Body of pancreas (tissue), 4 donors: Measurements from ENCODE around the gene B3GAT1. TPM values are rescaled to one million over a fixed set of nuclear protein-coding genes. Genes with fewer than 3 reads are reported as not detected.

Experiments
- ATAC-seq: fragments of 150-250 bp; one replicate; pipeline ENCODE4 v1.9.1; 2016
- DNase-seq, 4 donors: peaks; one replicate each; pipeline ENCODE4 v3.0.0-alpha.2; 2019
- H3K27ac ChIP-seq, 4 donors: fragments of 200-600 bp; sonication (generic); 1 replicate in 3 of 4; 2 replicates in 1 of 4; pipeline versions ENCODE4 v1.5.1 to v1.6.1; 2016 to 2019; ENCODE audit warnings: mild to moderate bottlenecking in 1 of 4, mixed read lengths in 1 of 4, moderate library complexity in 1 of 4
- H3K27me3 ChIP-seq, 2 donors: fragments of 200-600 bp; sonication (generic); one replicate each; pipeline ENCODE4 v1.6.0; 2016; ENCODE audit warnings: mild to moderate bottlenecking in 1 of 2
- H3K36me3 ChIP-seq, 2 donors: fragments of 200-600 bp; sonication (generic); replicated peaks in 1 of 2; 2 replicates each; pipeline ENCODE4 v1.5.1; 2016; ENCODE audit warnings: low read depth in 2 of 2; ENCODE audit not compliant: insufficient read depth in 1 of 2
- H3K4me1 ChIP-seq: fragments of 200-600 bp; sonication (generic); one replicate; pipeline ENCODE4 v1.6.0; 2016
- H3K4me3 ChIP-seq, 2 donors: fragments of 200-600 bp; sonication (generic); 1 replicate in 1 of 2; 2 replicates in 1 of 2; pipeline ENCODE4 v1.5.1; 2016 to 2019
- H3K9me3 ChIP-seq, 3 donors: fragments of 200-600 bp; sonication (generic); 1 replicate in 2 of 3; 2 replicates in 1 of 3; pipeline ENCODE4 v1.5.1; 2016
- CTCF ChIP-seq, 7 experiments: fragments of 450-650 bp in 4 of 7; fragments of 200-600 bp in 3 of 7; sonication (generic) in 3 of 7; IDR thresholded peaks; one replicate each; pipeline ENCODE4 v1.5.1; 2016 to 2019; ENCODE audit warnings: antibody characterized with exemption in 7 of 7
- POLR2A ChIP-seq, 3 donors: fragments of 450-650 bp; IDR thresholded peaks; one replicate each; pipeline ENCODE4 v1.6.1; 2016; ENCODE audit warnings: antibody characterized with exemption in 3 of 3, mild to moderate bottlenecking in 2 of 3
- WGBS, 2 donors: methylation state at CpG; one replicate each; pipeline ENCODE4 v1.1.5; 2017; 5-methylcytosine and 5-hydroxymethylcytosine counted together
- intact Hi-C: fragments of 100-400 bp; cut with DNase I; formaldehyde crosslinking; loops from one replicate; pipeline ENCODE4 v1.15.1; 2023
- total RNA-seq, 2 donors: library from RNA; depleted of rRNA; stranded (reverse); fragments of >200 nt; gene quantifications; one replicate each; pipeline ENCODE4 v1.1.0, GENCODE V29; 2016

Gene B3GAT1
- total RNA-seq, 2 donors from 2014 or later, result under 0.01 TPM; not detected in 1

- intact Hi-C loops, result no loop called here
- Histone ChIP-seq H3K27me3 (no peaks in the 10 kb centered on the region), H3K9me3 (no peaks in the 10 kb centered on the region), H3K36me3 (no peaks in the 10 kb centered on the region), H3K27ac (no peak overlapping the region), H3K4me1 (no peaks in the 10 kb centered on the region), H3K4me3 (no peak overlapping the region)
- 50 to 59% methylated on average over 6 of the region's 6 CpGs for WGBS, 2 donors
- no peak for ATAC-seq
- TF ChIP-seq POLR2A (IDR thresholded peaks at IDR 0.05) (no peak), CTCF (IDR thresholded peaks at IDR 0.05) (no peak)
- DNase-seq, result no peak
Observed at GRCh38 chr11:134386945-134387344, 25.1 kb downstream of the B3GAT1 start.

- intact Hi-C loops, result no loop called here
- Histone ChIP-seq H3K27ac (no peak overlapping the region), H3K9me3 (no peaks in the 10 kb centered on the region), H3K27me3 (no peaks in the 10 kb centered on the region), H3K4me1 (no peaks in the 10 kb centered on the region), H3K36me3 (no peaks in the 10 kb centered on the region), H3K4me3 (no peak overlapping the region)
- no peak for DNase-seq
- WGBS, 2 donors, result 37 to 49% methylated on average over 19 to 20 of the region's 20 CpGs
- no peak for TF ChIP-seq POLR2A (IDR thresholded peaks at IDR 0.05)
- TF ChIP-seq CTCF (IDR thresholded peaks at IDR 0.05), result no peak
- no peak for ATAC-seq
Observed at GRCh38 chr11:134385774-134386565, 26.1 kb downstream of the B3GAT1 start.

GRCh38 chr11:134385171-134385570, 26.9 kb downstream of the B3GAT1 start:
- Histone ChIP-seq H3K27ac (no peak overlapping the region), H3K4me1 (no peaks in the 10 kb centered on the region), H3K9me3 (no peaks in the 10 kb centered on the region), H3K4me3 (no peak overlapping the region), H3K27me3 (no peaks in the 10 kb centered on the region), H3K36me3 (no peaks in the 10 kb centered on the region)
- ATAC-seq (no peak), DNase-seq (no peak)
- TF ChIP-seq CTCF (IDR thresholded peaks at IDR 0.05) (no peak), POLR2A (IDR thresholded peaks at IDR 0.05) (no peak)
- WGBS, 2 donors, result 67 to 76% methylated on average over 10 to 15 of the region's 15 CpGs
- intact Hi-C loops, result no loop called here

- H3K36me3 ChIP-seq, result no peaks in the 10 kb centered on the region
- WGBS, 2 donors, result 72 to 83% methylated on average over 11 to 14 of the region's 14 CpGs
- DNase-seq (no peak), ATAC-seq (no peak)
- H3K9me3 ChIP-seq, result no peaks in the 10 kb centered on the region
- H3K27me3 ChIP-seq, result no peaks in the 10 kb centered on the region
- H3K27ac ChIP-seq, result no peak overlapping the region
- intact Hi-C loops, result no loop called here
- TF ChIP-seq CTCF (IDR thresholded peaks at IDR 0.05), result no peak
- no peak for TF ChIP-seq POLR2A (IDR thresholded peaks at IDR 0.05)
- H3K4me3 ChIP-seq, result no peak overlapping the region
- H3K4me1 ChIP-seq, result no peaks in the 10 kb centered on the region
Observed at GRCh38 chr11:134384406-134384805, 27.6 kb downstream of the B3GAT1 start.
